Ectodermal cell (in vitro differentiated cells): Measurements from ENCODE around the gene ORMDL1.
"Not testable (repeated sequence)": the region's sequence is repeated elsewhere in the genome, so short reads cannot be mapped to it uniquely, and the experiment has no call there.

Source experiments
- H3K27ac ChIP-seq: 2 replicates; pipeline ENCODE4 v1.7.0; 2013; ENCODE audit warnings: mild to moderate bottlenecking, low read depth, low read length; ENCODE audit not compliant: insufficient read depth, poor library complexity, severe bottlenecking
- H3K27me3 ChIP-seq: 2 replicates; pipeline ENCODE4 v1.7.0; 2013; ENCODE audit warnings: mild to moderate bottlenecking, low read length; ENCODE audit not compliant: insufficient read depth, control insufficient read depth, poor library complexity, severe bottlenecking
- H3K36me3 ChIP-seq: one replicate; pipeline ENCODE4 v1.7.0; 2013; ENCODE audit warnings: low read length; ENCODE audit not compliant: control insufficient read depth, insufficient read depth
- H3K4me1 ChIP-seq: one replicate; pipeline ENCODE4 v1.7.0; 2013; ENCODE audit warnings: low read length; ENCODE audit not compliant: control insufficient read depth, insufficient read depth
- H3K4me3 ChIP-seq: 2 replicates; pipeline ENCODE4 v1.7.0; 2013; ENCODE audit warnings: low read depth, low read length, control low read depth; ENCODE audit not compliant: insufficient read depth
- H3K9me3 ChIP-seq: 2 replicates; pipeline ENCODE4 v1.7.0; 2013; ENCODE audit warnings: mild to moderate bottlenecking, low read length, moderate library complexity; ENCODE audit not compliant: control insufficient read depth
- WGBS, 2 experiments: methylation state at CpG; one replicate each; pipeline ENCODE4 v1.1.7; 2013; ENCODE audit warnings: missing lambda C conversion rate in 2 of 2; 5-methylcytosine and 5-hydroxymethylcytosine counted together

Gene ORMDL1

GRCh38 chr2:189772212-189772611, 11.9 kb downstream of the ORMDL1 start:
- no peaks in the 10 kb centered on the region for H3K4me1 ChIP-seq
- H3K4me3 ChIP-seq: no peak overlapping the region
- 89 to 100% methylated on average over 1 of the region's 1 CpG for WGBS, 2 experiments
- H3K36me3 ChIP-seq: peaks cover 41% of the 10 kb centered on the region
- no peaks in the 10 kb centered on the region for H3K9me3 ChIP-seq
- H3K27ac ChIP-seq: no peak overlapping the region
- H3K27me3 ChIP-seq: no peaks in the 10 kb centered on the region

- Histone ChIP-seq H3K36me3 (peaks cover 41% of the 10 kb centered on the region), H3K4me3 (no peak overlapping the region), H3K27ac (no peak overlapping the region), H3K27me3 (no peaks in the 10 kb centered on the region), H3K4me1 (no peaks in the 10 kb centered on the region), H3K9me3 (no peaks in the 10 kb centered on the region)
- WGBS, 2 experiments: 95 to 96% methylated on average over 3 of the region's 6 CpGs
Observed at GRCh38 chr2:189770590-189771322, 13.4 kb downstream of the ORMDL1 start.

DNA sequence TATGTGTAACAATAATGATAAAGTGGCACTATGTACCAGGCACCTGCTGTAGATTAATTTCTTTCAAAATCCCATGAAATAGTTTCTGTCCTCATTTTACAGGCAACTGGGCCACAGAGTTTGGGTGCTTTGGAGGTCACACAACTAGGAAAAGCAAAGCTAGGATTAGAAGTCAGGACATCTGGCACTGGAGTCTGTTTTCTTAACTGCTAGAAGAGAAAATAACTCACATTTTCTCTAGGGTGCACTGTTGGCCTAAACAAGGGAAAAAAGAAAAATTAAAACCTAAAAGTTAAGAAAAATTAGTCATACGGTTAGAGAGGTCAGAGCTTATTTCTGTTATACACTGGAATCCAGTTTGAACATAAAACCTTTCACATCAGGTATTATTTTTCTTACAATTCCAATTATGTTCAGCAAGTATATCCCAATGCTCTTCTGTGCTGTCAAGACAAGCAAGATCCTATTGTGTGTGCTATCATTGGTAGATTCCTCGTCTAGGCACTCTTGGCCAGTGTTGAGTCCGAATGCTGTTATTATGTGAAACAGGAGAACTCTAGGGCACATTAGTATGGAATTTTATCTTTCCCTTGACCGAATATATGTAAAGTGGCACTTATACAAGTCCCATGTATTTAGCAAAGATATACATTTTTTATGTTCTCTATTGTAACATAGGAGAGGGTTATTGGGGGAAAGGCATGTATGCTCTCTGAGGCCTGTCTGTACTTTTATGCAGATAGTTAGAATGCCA, 20.1 kb downstream of the ORMDL1 start:
- H3K4me3 ChIP-seq: no peak overlapping the region
- no peaks in the 10 kb centered on the region for H3K4me1 ChIP-seq
- no peaks in the 10 kb centered on the region for H3K9me3 ChIP-seq
- 91 to 93% methylated on average over 3 of the region's 4 CpGs for WGBS, 2 experiments
- H3K27me3 ChIP-seq: no peaks in the 10 kb centered on the region
- H3K27ac ChIP-seq: no peak overlapping the region
- peaks cover 2% of the 10 kb centered on the region for H3K36me3 ChIP-seq

- Histone ChIP-seq H3K4me3 (peak within 1 kb of the TSS; percentile 89), H3K27me3 (no peaks in the 10 kb centered on the region), H3K27ac (peak within 1 kb of the TSS; percentile 80), H3K36me3 (no peaks in the 10 kb centered on the region), H3K4me1 (no peaks in the 10 kb centered on the region), H3K9me3 (no peaks in the 10 kb centered on the region)
- 0% methylated on average over 32 to 33 of the region's 33 CpGs for WGBS, 2 experiments
Observed at GRCh38 chr2:189762551-189763298, 21.4 kb downstream of the ORMDL1 start, which contains the start of gene OSGEPL1. OSGEPL1 (minus strand) TSS chr2:189762792; CDS start chr2:189761640, 1,152 bp downstream.

GRCh38 chr2:189762229-189762550, 21.9 kb downstream of the ORMDL1 start:
- 2 to 3% methylated on average over 7 of the region's 7 CpGs for WGBS, 2 experiments
- Histone ChIP-seq H3K36me3 (no peaks in the 10 kb centered on the region), H3K27ac (peak overlapping the region; percentile 80), H3K9me3 (no peaks in the 10 kb centered on the region), H3K27me3 (no peaks in the 10 kb centered on the region), H3K4me1 (no peaks in the 10 kb centered on the region), H3K4me3 (peak overlapping the region; percentile 89)

GRCh38 chr2:189760154-189760553, 24.0 kb downstream of the ORMDL1 start:
- H3K4me1 ChIP-seq, H3K36me3 ChIP-seq, H3K9me3 ChIP-seq, H3K27me3 ChIP-seq, H3K27ac ChIP-seq, H3K4me3 ChIP-seq: not testable (repeated sequence)
- WGBS, 2 experiments: 94 to 98% methylated on average over 13 to 19 of the region's 19 CpGs

DNA sequence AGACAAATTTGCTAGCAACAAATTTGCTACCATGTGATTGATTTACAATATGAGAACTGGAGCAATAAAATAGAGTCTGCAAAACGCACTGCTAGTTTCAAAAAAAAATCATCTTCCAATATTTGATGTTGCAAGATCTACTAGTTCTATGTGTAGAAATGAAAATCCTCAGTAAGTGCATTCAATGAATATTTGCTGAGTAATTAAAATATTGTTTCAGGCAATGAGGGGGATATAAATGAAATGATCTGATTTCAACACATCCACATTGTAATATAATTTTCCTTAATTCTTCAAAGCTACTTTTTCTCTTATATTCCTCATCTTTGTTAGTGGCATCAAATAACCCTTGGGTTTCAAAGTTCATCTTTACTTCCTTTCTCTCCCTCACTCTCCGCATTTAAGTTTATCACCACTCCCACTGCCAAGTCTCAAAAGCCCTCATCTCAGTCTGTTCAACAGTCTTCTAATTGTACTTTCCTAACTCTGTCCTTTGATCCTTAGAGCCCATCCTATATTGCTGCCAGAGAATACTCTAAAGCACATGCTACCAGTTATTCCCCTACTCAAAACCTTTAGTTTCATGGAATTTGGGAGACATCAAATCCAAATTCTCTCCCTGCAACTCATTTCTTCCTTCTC, 27.7 kb downstream of the ORMDL1 start:
- Histone ChIP-seq H3K36me3 (no peaks in the 10 kb centered on the region), H3K27me3 (no peaks in the 10 kb centered on the region), H3K27ac (no peak overlapping the region), H3K4me1 (no peaks in the 10 kb centered on the region), H3K9me3 (no peaks in the 10 kb centered on the region), H3K4me3 (no peak overlapping the region)
- WGBS, 2 experiments: 74 to 76% methylated on average over 2 of the region's 2 CpGs

- Histone ChIP-seq H3K27me3 (no peaks in the 10 kb centered on the region), H3K27ac (no peak overlapping the region), H3K9me3 (no peaks in the 10 kb centered on the region), H3K4me1 (no peaks in the 10 kb centered on the region), H3K36me3 (peaks cover 7% of the 10 kb centered on the region), H3K4me3 (no peak overlapping the region)
- 82 to 84% methylated on average over 10 of the region's 10 CpGs for WGBS, 2 experiments
Observed at GRCh38 chr2:189751080-189751658, 33.0 kb downstream of the ORMDL1 start.

DNA sequence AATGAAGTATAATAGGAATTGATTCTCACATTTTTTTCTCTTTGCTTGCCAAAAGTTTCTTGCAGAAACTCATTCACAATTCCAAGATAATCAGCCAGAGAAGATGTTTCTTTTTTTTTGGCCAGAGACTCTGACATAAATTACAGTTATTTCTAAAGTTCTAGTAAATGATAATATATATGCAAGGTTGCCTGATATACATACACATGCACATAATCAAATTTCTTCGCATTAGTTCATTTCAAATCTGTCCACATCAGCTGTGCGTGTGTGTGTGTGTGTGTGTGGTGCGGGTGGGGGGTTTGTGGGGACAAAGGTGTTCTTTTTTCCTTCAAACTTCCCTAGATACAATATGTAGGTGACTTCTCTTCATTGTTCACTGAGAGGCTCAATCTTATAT, 54.7 kb downstream of the ORMDL1 start:
- Histone ChIP-seq H3K27me3 (no peaks in the 10 kb centered on the region), H3K4me1 (no peaks in the 10 kb centered on the region), H3K27ac (no peak overlapping the region), H3K4me3 (no peak overlapping the region), H3K36me3 (no peaks in the 10 kb centered on the region), H3K9me3 (no peaks in the 10 kb centered on the region)
- 80% methylated on average over 1 of the region's 3 CpGs; no CpG with 5 or more reads in 1 of the 2 experiments for WGBS, 2 experiments
